Epidermal melanocyte (primary cell): ENCODE results near the gene CACNA1D.

ENCODE experiments used
- DNase-seq: peaks from one replicate; pipeline ENCODE4 v3.0.0; 2011; ENCODE audit warnings: low spot score; ENCODE audit not compliant: insufficient read length

Gene CACNA1D

DNA sequence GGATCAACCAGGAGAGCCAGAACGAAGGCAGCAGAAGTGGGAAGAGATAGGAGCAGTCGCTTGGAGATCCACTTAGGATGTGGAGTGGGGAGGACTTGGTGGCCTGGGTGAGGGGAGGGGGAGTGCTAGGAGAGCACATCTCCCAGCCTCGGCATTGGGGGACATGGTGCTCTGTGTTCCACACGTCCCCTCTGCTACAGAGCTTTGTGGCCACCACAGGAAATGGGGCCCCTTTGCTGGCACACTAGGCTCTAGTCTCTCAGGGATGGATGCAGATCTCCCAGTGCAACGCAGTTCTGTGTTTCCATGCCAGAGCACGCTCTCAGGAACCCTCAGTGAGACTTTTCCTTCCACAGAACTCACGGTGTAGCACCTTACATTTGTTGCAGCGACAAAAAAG lies 283.1 kb downstream of the CACNA1D start:
- DNase-seq: no peak

DNA sequence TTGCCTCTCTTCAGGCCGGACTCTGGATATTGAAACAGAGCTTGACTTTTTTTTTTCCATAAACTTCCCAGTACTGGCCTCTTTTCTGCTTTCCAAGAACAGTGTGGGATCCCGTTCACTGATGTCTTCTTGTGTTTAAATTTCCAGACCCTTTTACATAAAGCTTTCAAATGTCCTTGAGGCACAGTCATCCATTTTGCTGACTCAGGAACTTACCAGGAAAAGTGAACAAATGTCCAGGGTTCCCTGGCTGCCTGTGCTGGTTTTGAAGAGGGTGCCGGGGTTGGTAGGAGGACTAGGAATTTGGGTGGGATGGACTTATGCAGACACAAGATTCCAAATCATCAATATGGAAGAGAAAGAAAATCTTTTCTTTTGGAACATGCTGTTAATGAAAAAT lies 283.7 kb downstream of the CACNA1D start:
- no peak for DNase-seq

DNA sequence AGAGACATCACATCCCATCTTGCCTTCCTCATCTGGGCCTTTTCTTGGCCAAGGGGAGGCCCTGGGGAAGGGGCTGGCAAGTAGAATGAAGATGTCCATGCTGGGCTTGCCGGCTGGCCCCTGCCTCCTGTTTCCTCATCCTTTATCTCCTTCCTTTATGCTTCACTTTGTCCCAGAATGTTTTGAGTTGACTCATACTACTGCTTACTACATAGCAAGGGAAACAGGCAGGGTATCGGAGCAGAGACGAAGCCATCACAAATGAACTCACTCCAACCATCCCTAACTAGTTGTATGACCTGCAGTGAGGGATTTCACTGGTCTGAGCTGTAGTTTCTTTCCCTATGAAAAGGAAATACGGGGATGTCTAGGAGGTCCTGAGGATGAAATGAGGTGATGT lies 285.8 kb downstream of the CACNA1D start:
- DNase-seq: no peak

DNA sequence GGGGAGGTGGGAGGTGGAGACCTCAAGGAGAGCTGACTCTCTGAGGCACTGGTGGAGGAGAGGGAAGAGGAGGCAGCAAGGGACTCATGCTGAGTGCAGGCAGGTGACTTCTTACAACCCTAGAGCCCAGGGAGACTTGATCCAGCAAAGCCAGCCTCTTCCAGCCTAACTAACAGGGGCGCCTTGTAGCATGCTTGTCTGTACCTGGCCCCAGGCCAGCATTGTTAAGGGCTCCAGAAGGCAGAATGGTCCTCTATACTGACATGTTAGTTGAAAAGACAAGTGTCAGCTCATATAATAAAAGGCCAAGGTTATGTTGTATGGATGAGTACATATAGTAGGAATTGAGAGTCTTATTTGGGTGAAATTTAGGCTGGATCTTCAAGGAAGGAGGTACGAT lies 286.4 kb downstream of the CACNA1D start:
- no peak for DNase-seq

DNA sequence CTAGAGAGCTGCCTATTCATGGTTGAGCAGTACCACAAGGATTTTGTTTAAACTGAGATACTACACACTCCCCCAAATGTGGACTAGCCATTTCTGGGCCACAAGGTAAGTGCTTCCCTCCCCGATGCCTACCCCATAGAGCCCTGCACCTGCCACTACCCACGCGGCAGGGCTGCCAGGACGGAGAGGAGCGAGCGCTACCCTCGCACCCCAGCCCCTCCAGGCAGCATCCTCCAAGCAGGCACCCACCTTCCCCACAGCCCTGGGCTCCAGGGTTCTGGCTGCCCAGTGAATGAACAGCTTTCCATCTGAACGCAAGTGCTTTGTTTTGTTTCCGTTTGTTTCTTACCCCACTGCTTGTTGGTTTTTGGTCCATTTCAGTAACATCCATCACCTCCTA lies 292.6 kb downstream of the CACNA1D start:
- DNase-seq: no peak

DNA sequence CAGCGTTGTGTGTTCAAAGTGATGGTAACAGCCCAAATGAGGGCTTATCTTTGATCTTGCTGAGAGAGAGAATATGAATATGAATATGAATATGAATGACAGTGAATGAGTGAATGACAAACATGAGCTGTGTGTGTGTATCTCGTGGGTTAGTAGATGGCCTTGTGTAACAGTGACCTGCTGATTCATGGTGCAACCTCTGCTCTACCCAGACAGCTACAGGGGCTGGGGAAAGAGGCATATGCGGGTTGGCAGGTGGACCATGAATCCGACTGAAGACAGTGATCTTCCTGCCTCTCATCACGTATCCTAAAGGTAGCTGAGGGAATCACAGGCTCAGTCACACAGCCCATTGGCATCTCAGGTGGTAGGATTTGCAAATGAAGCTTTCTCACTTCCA lies 293.6 kb downstream of the CACNA1D start:
- DNase-seq: no peak

DNA sequence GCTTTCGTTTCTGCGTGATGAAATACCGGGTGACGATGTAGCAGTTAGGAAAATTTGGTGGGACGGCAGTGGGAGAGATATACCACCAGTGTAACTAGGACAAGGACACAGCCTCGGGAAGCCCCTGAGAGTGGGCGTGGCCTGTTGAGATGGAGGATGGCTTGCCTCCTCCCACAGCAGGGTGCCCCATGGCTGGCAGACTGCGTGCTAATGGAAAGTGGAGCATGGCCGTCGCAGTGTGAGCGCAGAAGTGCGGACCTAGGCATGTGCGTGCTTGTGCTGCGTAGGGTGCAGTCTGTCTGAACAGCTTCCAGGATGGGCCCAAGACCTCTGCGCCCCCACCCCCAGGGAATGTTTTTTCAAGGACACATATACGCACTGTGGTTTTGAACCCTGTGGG lies 295.0 kb downstream of the CACNA1D start:
- DNase-seq: no peak

DNA sequence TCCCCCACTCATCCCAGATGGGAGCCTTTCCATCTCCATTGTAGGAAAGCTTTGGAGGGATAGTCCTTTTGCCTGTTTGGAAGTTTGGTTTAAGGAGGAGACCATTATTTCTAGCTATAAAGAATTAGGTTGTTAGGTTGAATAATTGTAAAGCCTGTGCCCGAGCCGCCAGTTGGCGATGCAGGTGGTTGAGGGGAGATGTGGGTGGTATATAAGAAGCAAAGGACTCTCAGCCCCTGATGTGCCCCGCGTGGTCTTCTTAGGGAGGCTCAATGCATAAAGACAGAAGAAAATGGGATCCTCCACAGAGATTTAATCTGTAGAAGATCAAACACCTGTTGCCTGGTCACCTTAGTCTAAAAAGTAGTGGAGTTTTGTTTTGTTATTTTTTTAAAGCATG lies 296.1 kb downstream of the CACNA1D start:
- DNase-seq: no peak

DNA sequence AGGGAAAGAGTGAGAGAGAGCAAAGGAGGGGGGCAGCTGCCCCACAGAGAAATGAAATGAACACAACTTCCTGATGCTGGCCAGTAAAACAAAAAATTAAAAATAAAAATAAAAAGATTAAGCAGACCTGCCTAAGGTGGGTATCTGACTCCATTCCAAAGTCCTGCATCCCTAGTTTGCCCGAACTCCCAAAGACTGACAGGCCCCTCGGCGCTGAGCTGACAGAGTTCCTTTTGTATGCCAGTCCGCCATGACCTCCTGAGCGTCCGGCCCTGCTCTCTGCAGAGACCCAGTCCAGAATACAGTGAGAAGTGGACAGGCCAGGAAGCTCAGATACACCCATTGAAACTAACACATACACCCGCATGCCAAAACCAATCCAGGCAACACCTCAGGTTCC lies 296.9 kb downstream of the CACNA1D start:
- no peak for DNase-seq

DNA sequence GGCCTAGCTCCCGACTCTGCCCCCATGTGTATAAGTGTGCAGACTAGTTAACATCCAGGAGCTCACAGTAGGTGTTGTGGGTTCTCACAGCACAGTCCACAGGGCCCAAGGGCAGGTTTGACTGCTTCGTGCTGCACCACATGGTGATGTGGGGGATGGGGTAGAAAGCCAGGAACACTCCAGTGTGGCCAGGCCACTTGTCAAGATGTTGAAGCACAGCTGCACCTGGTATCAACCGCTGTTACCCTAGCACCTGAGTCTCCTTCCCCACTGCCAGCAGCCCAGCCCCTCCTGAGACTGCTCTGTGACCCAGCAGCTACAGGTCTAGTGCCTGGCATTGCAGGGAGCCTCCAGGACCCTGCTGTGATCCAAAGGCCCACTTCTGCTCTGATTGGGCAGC lies 298.5 kb downstream of the CACNA1D start:
- no peak for DNase-seq

DNA sequence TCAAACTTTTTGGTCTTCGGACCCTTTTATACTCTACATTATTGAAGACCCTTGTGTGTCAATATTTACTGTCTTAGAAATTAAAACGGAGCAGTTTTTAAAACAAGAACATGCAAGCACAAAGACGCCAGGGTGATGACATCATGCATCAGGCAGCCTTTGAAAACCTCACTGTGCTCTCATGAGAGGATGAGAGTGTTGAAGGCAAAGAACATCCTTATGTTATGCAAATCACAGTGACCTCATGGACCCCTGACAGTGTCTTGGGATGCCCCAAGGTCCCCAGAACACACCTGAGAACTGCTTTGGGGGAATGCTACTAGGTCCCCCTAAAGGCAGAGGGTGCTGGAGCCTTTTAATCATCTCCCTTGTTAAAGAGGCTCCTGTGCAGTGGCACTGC lies 300.2 kb downstream of the CACNA1D start:
- DNase-seq: no peak

DNA sequence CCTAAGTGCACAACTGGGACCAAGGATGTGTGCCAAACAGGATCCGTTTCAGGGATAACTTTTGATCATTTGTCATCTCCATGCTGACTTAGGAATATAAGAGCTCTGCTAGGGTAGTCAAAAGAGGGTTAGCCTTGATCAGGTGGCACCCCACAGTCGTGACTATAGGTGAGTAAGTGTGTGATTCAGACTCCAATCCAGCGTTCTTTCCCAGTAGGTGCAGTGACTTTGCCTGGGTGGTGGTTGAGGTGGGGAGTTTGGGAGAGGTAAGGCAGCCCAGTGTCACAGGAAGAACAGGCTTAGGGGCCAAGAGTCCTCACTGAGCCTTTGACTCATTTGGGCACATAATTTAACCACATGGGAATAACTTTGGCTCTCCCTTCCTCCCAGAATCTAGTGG lies 300.8 kb downstream of the CACNA1D start:
- DNase-seq: no peak

DNA sequence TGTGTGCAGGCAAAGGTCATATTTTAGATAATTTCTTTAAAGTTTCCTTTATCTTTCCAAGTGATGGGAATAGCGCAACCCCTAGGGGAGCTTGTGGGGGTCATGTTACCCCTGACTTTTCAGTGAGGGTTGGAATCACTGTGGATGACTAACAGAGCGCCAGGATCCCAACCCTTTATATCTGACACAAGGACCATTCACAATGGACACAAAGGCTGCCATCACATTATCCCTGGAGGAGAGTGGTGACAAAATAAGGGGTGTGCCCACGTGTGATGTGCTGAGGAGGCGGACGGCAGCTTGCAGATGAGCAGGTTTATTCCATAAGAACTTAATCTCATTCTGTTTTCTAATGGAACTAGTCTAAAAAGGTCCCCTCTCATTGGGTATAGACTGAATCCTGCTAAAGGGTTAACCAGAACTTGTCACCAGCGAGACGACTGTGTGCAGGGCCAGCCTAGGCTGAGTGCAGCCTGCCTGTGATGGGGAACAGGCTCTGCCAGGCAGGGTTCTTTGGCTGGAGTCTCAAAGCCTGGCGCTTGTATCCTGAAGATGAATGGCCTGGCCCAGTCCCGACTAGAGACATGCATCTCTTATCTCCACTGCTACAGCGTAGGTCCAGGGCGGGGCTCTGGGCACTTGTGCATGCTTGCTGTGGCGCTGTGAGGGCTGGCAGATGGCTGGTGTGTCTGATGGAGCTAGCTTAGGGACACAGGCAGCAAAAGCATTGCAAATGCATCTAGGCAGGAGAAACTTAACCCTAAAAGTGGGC lies 301.6 kb downstream of the CACNA1D start:
- DNase-seq: no peak

DNA sequence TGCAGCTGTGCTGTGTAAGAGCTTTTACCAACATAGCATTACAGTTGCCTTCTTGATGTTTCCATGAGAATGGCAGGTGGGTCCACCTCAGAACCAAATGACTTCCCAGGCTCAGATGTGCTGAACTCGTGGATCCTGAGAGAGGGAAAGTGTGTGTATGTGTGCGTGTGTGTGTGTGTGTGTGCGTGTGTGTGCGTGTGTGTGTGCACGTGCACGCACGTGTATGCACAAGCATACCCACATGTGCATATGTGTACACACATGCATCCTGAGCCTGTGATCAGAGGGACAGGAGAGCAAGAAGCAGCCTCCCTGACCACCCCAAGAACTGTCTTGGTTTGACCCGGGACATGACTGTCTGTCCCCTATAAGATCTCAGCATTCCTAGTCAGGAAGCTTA lies 303.7 kb downstream of the CACNA1D start:
- no peak for DNase-seq

DNA sequence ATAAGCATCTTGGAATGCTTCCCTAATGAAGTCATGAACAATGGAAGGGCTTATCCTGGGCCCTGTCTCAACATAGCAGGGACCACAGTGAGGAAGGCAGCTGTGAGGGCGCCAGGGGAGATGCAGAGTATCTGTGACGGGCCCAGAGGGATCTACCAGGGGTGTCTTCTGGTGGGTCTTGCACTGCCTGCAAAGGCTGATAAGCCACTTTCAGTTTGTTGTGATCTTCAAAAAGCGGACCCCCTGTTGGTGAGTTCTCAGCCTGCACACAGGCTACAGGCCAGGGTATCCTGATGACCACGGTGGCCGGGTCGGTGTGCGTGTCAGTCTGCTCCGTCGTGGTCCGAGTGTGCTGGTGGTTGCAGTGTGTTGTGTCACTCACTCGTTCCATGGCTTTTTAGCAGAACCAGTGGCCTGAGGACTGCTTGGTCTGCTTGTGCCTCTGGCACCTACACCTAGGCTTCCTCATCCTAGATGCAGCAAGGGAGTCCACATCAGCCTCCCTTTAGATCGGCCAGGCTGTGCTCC lies 305.0 kb downstream of the CACNA1D start:
- no peak for DNase-seq

DNA sequence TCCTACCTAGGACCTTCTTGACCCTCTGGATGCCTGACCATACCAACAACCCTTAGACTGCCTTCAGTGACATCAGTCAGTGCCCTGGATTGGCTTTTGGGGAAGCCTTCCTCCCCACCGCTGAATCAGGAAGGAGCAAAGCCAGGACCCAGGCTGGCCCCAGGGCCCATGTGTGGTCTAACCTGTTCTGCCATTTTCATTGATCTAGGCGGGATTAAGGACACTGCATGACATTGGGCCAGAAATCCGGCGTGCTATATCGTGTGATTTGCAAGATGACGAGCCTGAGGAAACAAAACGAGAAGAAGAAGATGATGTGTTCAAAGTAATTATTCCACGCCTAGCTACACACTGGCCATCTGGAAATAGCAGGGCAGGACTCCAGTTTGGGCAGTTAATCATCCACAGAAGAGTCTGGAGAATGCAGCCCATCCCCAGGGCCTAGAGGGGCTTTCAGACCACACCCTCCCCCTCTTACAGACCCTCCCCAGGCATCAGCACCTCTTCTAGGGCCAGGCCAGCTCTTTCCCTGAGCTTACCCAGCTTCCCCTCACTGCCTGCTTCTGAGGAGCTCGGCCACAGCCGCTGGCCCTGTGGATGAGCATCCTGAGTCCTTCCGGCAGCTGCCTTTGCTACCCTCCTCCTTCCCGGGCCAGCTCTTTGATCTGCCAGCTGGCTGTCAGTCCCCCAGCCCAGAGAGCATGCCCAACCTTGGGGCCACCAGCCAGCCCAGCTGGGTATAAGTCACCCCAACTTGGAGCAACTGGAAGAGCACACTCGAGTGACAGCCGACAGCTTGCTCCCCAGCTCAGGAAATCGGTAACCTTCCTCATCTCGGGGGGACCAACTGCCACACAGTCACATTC lies 305.9 kb downstream of the CACNA1D start:
- no peak for DNase-seq

DNA sequence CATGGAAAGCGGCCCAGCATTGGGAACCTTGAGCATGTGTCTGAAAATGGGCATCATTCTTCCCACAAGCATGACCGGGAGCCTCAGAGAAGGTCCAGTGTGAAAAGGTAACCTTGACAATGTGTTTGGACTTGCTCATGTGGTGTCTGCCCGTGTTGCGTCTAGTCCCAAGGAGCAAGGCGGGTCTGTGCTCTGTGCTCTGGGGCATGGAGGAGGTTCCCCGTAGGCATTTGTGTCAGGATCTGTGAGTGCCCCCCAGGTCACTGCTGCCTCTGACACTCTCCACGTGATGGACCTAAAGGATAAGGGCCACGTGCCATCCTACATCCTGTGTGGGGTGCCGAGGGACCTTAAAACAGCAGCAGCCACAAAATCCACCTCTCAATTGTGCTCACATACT lies 306.9 kb downstream of the CACNA1D start:
- DNase-seq: no peak

DNA sequence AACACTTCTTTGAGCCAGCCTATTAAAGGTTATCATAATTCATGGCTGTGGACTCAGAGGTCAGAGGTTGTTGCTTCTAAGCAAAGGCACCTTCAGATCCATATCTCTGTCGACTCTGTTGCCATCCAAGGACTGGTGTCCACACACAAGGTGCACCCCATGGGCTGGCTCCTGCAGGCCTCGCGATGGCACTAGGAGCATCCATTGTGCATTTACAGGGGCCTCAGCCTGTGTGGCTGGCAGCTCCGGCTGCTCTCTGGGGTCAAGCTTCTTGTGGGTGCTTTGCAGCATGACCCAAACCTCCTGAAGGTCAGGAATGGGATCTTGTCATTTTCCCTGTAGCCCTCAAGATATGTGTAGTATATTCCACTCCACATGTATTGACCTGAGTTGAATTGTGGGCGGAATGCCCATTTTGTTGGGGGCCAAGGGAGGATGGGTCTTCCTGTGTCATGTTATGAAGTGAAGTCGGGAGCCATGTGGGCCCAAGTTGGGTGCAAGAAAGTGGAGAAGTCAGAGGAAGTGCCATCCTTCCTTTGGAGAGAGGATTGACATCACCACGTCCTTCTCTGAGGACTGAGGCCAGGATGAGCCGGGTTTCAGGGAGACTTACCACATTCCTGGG lies 308.0 kb downstream of the CACNA1D start:
- no peak for DNase-seq

DNA sequence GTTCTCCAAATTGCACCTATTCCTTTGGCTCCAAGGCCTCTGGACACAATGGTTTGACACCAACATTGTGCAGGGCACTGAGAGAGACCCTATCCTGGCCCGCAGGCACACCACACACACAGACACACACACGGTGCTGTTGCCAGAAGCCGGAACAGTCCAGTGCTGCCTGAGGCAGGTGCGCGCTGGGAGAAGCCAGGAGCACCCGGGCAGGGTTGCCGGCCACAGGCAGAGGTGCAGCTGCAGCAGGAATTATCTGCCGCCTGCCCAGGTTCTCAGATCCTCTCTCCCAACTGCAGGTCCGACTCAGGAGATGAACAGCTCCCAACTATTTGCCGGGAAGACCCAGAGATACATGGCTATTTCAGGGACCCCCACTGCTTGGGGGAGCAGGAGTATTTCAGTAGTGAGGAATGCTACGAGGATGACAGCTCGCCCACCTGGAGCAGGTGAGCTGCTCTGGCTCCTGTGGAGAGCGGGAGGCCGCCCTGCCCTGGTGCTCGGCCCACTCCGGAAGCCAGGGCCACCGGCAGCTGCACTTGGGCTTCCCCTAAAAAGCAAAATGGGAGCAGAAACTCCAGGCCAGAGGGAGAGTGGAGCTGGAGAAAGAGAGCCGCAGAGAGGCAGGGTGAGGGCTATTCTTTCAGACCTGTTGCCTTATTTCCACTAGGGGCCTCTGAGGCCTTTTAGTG lies 308.9 kb downstream of the CACNA1D start:
- no peak for DNase-seq

DNA sequence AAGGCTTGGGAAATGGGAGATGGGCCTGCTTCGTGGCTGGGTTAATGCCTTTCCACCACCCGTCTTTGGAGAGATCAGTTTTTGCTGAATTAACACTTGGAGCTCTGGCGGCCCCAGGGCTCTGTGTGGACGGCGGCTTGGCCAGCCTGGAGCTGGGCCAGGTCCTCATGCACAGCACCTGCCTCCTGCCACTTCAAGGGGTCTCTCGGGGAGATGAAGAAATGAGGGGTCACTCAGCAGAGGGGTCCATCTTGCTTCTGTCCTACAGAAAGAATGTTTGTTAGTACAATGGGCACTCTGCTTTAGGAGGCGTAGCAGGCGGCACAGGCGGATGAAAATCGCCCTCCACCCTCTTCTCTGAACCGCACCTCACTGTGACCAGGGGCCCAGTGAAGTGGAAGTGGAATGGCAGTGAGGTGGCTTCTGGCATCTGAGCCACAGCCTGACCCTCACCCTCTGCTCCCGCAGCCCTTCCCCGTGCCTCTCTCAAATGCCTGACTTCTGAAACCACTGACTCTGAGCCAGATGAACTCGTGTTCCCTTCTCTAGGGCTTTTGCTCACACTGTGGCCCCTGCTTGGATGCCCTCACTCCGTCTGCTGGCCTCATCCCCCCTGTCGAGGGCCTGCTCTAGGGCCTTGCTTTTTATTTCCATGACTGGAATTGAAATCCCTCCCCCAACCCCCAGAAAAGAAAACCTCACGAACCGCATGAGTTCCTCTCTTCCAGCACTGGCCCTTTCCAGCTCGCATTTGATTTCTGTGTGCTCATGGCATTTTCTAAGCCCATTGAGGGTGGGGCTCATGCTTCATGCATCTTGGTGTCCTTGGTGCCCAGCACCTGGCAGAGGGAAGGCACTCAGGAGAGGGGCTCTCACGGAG lies 309.6 kb downstream of the CACNA1D start:
- DNase-seq: no peak
